ENCODE data around the gene CXCR4.

- no peak for TF ChIP-seq GATA3 (IDR thresholded peaks at IDR 0.05; ENCODE audit: low read depth, low read length)
- TF ChIP-seq GATA2 (IDR thresholded peaks at IDR 0.05; ENCODE audit: low read depth, low read length), result no peak
Observed at GRCh38 chr2:136164280-136164776, 46.4 kb upstream of the CXCR4 start.
